IMR-90 (cell line): Measurements from ENCODE around the gene IQCK. TPM values are rescaled to one million over a fixed set of nuclear protein-coding genes. Genes with fewer than 3 reads are reported as not detected.
A peak's percentile ranks its signal among the peaks of the same experiment; 100 is the strongest.

Source experiments
- ATAC-seq: fragments of 200-7000 bp; cut with Tn5 transposase; 2 replicates; pipeline ENCODE4 v1.9.1; 2020; ENCODE audit warnings: low read depth, mild to moderate bottlenecking, moderate library complexity
- BruUV-seq: library from RNA; stranded (reverse); fragments of 400-500 nt; replicated peaks from 2 replicates; lab custom pipeline; 2021; lab: Mats Ljungman, UMichigan
- CTCF ChIA-PET: fragments of 300-600 bp; formaldehyde crosslinking; extraction: SDS; loops from one replicate; lab custom pipeline; 2021; ENCODE audit warnings: antibody characterized with exemption; lab: Yijun Ruan, JAX
- POLR2A ChIA-PET: fragments of 300-600 bp; sonication (Branson Sonifier 250); formaldehyde crosslinking; loops from one replicate; lab custom pipeline; 2022; ENCODE audit warnings: antibody characterized with exemption; ENCODE audit not compliant: unreplicated experiment; lab: Charles Lee
- DNase-seq: peaks from one replicate; pipeline ENCODE4 v3.0.0; 2013
- H2AFZ ChIP-seq: replicated peaks from 2 replicates; pipeline ENCODE3; 2013; ENCODE audit warnings: low read length, mild to moderate bottlenecking; ENCODE audit not compliant: poor library complexity
- H2AK5ac ChIP-seq: 2 replicates; pipeline ENCODE4 v1.6.1; 2013; ENCODE audit warnings: low read depth, low read length, inconsistent platforms
- H2AK9ac ChIP-seq: replicated peaks from 2 replicates; pipeline ENCODE3; 2013; ENCODE audit warnings: mild to moderate bottlenecking, low read depth, low read length, moderate library complexity; ENCODE audit not compliant: poor library complexity
- H2BK120ac ChIP-seq: 2 replicates; pipeline ENCODE4 v1.6.1; 2013; ENCODE audit warnings: low read depth, low read length, inconsistent platforms
- H2BK15ac ChIP-seq: 3 replicates; pipeline ENCODE4 v1.6.1; 2013; ENCODE audit warnings: low read depth, low read length, inconsistent platforms
- H2BK20ac ChIP-seq: 2 replicates; pipeline ENCODE4 v1.6.1; 2013; ENCODE audit warnings: low read depth, mild to moderate bottlenecking, inconsistent platforms, low read length, moderate library complexity
- H2BK5ac ChIP-seq: 2 replicates; pipeline ENCODE4 v1.6.1; 2013; ENCODE audit warnings: mild to moderate bottlenecking, low read depth, low read length, inconsistent platforms; ENCODE audit not compliant: poor library complexity, severe bottlenecking
- H3K14ac ChIP-seq: replicated peaks from 2 replicates; pipeline ENCODE4 v1.6.1; 2013; ENCODE audit warnings: low read depth, low read length, inconsistent platforms
- H3K18ac ChIP-seq: 2 replicates; pipeline ENCODE4 v1.6.1; 2013; ENCODE audit warnings: low read depth, low read length, control low read depth
- H3K23ac ChIP-seq: 2 replicates; pipeline ENCODE4 v1.6.1; 2013; ENCODE audit warnings: low read depth, low read length, inconsistent platforms
- H3K27ac ChIP-seq: 2 replicates; pipeline ENCODE4 v1.5.1; 2013; ENCODE audit warnings: mild to moderate bottlenecking, control low read depth, low read length; ENCODE audit not compliant: insufficient read depth
- H3K27me3 ChIP-seq: 2 replicates; pipeline ENCODE4 v1.6.1; 2013; ENCODE audit warnings: low read length; ENCODE audit not compliant: control insufficient read depth, insufficient read depth
- H3K36me3 ChIP-seq: 2 replicates; pipeline ENCODE4 v1.6.1; 2013; ENCODE audit warnings: low read length, mixed read lengths; ENCODE audit not compliant: control insufficient read depth, insufficient read depth
- H3K4ac ChIP-seq: 2 replicates; pipeline ENCODE4 v1.6.1; 2013; ENCODE audit warnings: low read depth, low read length, inconsistent platforms
- H3K4me1 ChIP-seq: 2 replicates; pipeline ENCODE4 v1.6.1; 2013; ENCODE audit warnings: low read length, mixed read lengths; ENCODE audit not compliant: control insufficient read depth, insufficient read depth
- H3K4me2 ChIP-seq: 2 replicates; pipeline ENCODE4 v1.6.1; 2013; ENCODE audit warnings: low read depth, mild to moderate bottlenecking, control low read depth, low read length, moderate library complexity
- H3K4me3 ChIP-seq: 2 replicates; pipeline ENCODE4 v1.5.1; 2013; ENCODE audit warnings: low read depth, mild to moderate bottlenecking, control low read depth, low read length, moderate library complexity; ENCODE audit not compliant: insufficient read depth
- H3K56ac ChIP-seq: 2 replicates; pipeline ENCODE4 v1.6.1; 2013; ENCODE audit warnings: low read length, inconsistent platforms; ENCODE audit not compliant: insufficient read depth; ENCODE audit errors: extremely low read depth
- H3K79me1 ChIP-seq, 2 experiments: 2 replicates each; pipeline ENCODE4 v1.6.1; 2013; ENCODE audit warnings: low read length in 2 of 2, inconsistent platforms in 1 of 2, low read depth in 1 of 2
- H3K9ac ChIP-seq: 2 replicates; pipeline ENCODE4 v1.6.1; 2013; ENCODE audit warnings: low read depth, low read length, control low read depth
- H3K9me1 ChIP-seq: 2 replicates; pipeline ENCODE4 v1.6.1; 2013; ENCODE audit warnings: low read length, inconsistent platforms; ENCODE audit not compliant: insufficient read depth
- H3K9me3 ChIP-seq: 2 replicates; pipeline ENCODE4 v1.6.1; 2013; ENCODE audit warnings: low read length; ENCODE audit not compliant: control insufficient read depth, insufficient read depth
- H4K20me1 ChIP-seq: 2 replicates; pipeline ENCODE4 v1.6.1; 2013; ENCODE audit warnings: low read length, inconsistent platforms; ENCODE audit not compliant: insufficient read depth
- H4K5ac ChIP-seq: 2 replicates; pipeline ENCODE4 v1.6.1; 2013; ENCODE audit warnings: mild to moderate bottlenecking, low read depth, low read length, control low read depth
- H4K8ac ChIP-seq, 2 experiments: 2 replicates each; pipeline ENCODE4 v1.6.1; 2013; ENCODE audit warnings: low read depth in 2 of 2, low read length in 2 of 2, control low read depth in 1 of 2, inconsistent platforms in 1 of 2
- H4K91ac ChIP-seq: 2 replicates; pipeline ENCODE4 v1.6.1; 2013; ENCODE audit warnings: low read depth, low read length, inconsistent platforms; ENCODE audit not compliant: insufficient read depth
- BHLHE40 ChIP-seq: fragments of 150-350 bp; IDR thresholded peaks from 2 replicates; pipeline ENCODE4 v1.6.1; 2016; ENCODE audit warnings: mild to moderate bottlenecking, low read depth, low read length
- CEBPB ChIP-seq: IDR thresholded peaks from 2 replicates; pipeline ENCODE4 v1.6.1; 2012; ENCODE audit warnings: low read depth, low read length, improper control_type of control experiment
- CHD1 ChIP-seq: IDR thresholded peaks from 2 replicates; pipeline ENCODE4 v1.6.1; 2012; ENCODE audit warnings: low read depth, low read length, improper control_type of control experiment
- CTCF ChIP-seq: conservative IDR thresholded peaks from 2 replicates; pipeline ENCODE4 v1.5.1; 2012; ENCODE audit warnings: mild to moderate bottlenecking, low read depth, low read length, improper control_type of control experiment
- FOS ChIP-seq: fragments of 150-350 bp; IDR thresholded peaks from 2 replicates; pipeline ENCODE4 v1.6.1; 2016; ENCODE audit warnings: low read depth, low read length
- MAFK ChIP-seq: IDR thresholded peaks from 2 replicates; pipeline ENCODE4 v1.6.1; 2012; ENCODE audit warnings: low read depth, low read length, improper control_type of control experiment
- MAZ ChIP-seq: IDR thresholded peaks from 2 replicates; pipeline ENCODE4 v1.6.1; 2012; ENCODE audit warnings: low read depth, mild to moderate bottlenecking, low read length, improper control_type of control experiment, moderate library complexity, borderline replicate concordance
- MXI1 ChIP-seq: IDR thresholded peaks from 2 replicates; pipeline ENCODE4 v1.6.1; 2012; ENCODE audit warnings: low read depth, mild to moderate bottlenecking, low read length, moderate library complexity, borderline replicate concordance
- NFE2L2 ChIP-seq: fragments of 150-350 bp; IDR thresholded peaks from 2 replicates; pipeline ENCODE4 v1.6.1; 2016; ENCODE audit warnings: low read depth, mild to moderate bottlenecking, low read length
- POLR2A ChIP-seq: IDR thresholded peaks from 2 replicates; pipeline ENCODE4 v1.6.1; 2012; ENCODE audit warnings: mild to moderate bottlenecking, low read depth, low read length
- RAD21 ChIP-seq: IDR thresholded peaks from 2 replicates; pipeline ENCODE4 v1.6.1; 2012; ENCODE audit warnings: low read length, improper control_type of control experiment
- RCOR1 ChIP-seq: IDR thresholded peaks from 2 replicates; pipeline ENCODE4 v1.6.1; 2012; ENCODE audit warnings: mild to moderate bottlenecking, low read length, improper control_type of control experiment; ENCODE audit not compliant: insufficient replicate concordance
- RFX5 ChIP-seq: IDR thresholded peaks from 2 replicates; pipeline ENCODE4 v1.8.0; 2012; ENCODE audit warnings: low read depth, mild to moderate bottlenecking, low read length, moderate library complexity
- SMC3 ChIP-seq: fragments of 150-350 bp; IDR thresholded peaks from 2 replicates; pipeline ENCODE4 v1.6.1; 2016; ENCODE audit warnings: low read depth, mild to moderate bottlenecking, antibody characterized with exemption, low read length, moderate library complexity
- USF2 ChIP-seq: fragments of 150-350 bp; IDR thresholded peaks from 2 replicates; pipeline ENCODE4 v1.6.1; 2017; ENCODE audit warnings: mild to moderate bottlenecking, antibody characterized with exemption, low read length, low read depth
- WGBS, 2 experiments: methylation state at CpG; one replicate each; pipeline versions ENCODE4 v1.1.5 to v1.1.7; 2013; ENCODE audit warnings: missing lambda C conversion rate in 2 of 2; ENCODE audit not compliant: insufficient read length in 1 of 2; ENCODE audit errors: extremely low coverage in 2 of 2; 5-methylcytosine and 5-hydroxymethylcytosine counted together
- dilution Hi-C: fragments of 300-500 bp; cut with HindIII; formaldehyde crosslinking; loops from one replicate; pipeline ENCODE4 v1.14.3; 2018; ENCODE audit warnings: low sequenced_read_pairs; ENCODE audit not compliant: unreplicated experiment
- in situ Hi-C: fragments of 300-500 bp; cut with MboI; formaldehyde crosslinking; loops from 3 replicates; pipeline ENCODE4 v1.14.3; 2019; ENCODE audit warnings: low sequenced_read_pairs, inconsistent platforms, mixed read lengths
- intact Hi-C: fragments of 100-400 bp; cut with micrococcal nuclease; formaldehyde crosslinking; loops from 2 replicates; pipeline ENCODE4 v1.10.0; 2022
- polyA plus RNA-seq, 3 experiments: library from polyadenylated mRNA; depleted of rRNA; stranded (reverse); fragments of >200 nt; gene quantifications; 2 replicates each; pipeline ENCODE4 v1.2.3, GENCODE V29; 2012; ENCODE audit warnings: low replicate concordance in 1 of 3
- total RNA-seq: library from RNA; depleted of rRNA; stranded (reverse); fragments of >200 nt; gene quantifications from 2 replicates; pipeline ENCODE4 v1.2.3, GENCODE V29; 2012
- TF ChIP-seq, protein P1 (sequence below): fragments of 150-350 bp; IDR thresholded peaks from 2 replicates; pipeline ENCODE4 v1.6.1; 2016; ENCODE audit warnings: low read depth, mild to moderate bottlenecking, low read length, moderate library complexity, borderline replicate concordance

The IQCK gene
- total and polyA plus RNA-seq, 2 of the 4 experiments (the other 2 are of a cell fraction) = 4.1 to 5.4 TPM

GRCh38 chr16:19879241-19879792, 161.2 kb downstream of the IQCK start:
- in situ Hi-C loops (loop anchor here (25.0 kb wide), 1 partner anchor 767 kb away; the partner anchor contains the start of gene ITPRIPL2), intact Hi-C loops (no loop called here), dilution Hi-C loops (loop anchor here (25.0 kb wide), 1 partner anchor 267 kb away; no protein-coding TSS in a partner anchor)
- no peak overlapping the region for H3K27ac ChIP-seq
- ATAC-seq (no peak), DNase-seq (peak; percentile 68)
- H3K27me3 ChIP-seq = peaks cover 7% of the 10 kb centered on the region
- H3K4ac ChIP-seq = no peak overlapping the region
- no peak for TF ChIP-seq USF2
- no peak for TF ChIP-seq MAZ
- no peak for TF ChIP-seq NFE2L2
- TF ChIP-seq MAFK = no peak
- TF ChIP-seq SMC3 = no peak
- TF ChIP-seq POLR2A = no peak
- no peak for TF ChIP-seq RFX5
- no peak for TF ChIP-seq RAD21
- TF ChIP-seq BHLHE40 = no peak
- TF ChIP-seq RCOR1 = no peak
- TF ChIP-seq MXI1 = no peak
- TF ChIP-seq, protein P1, sequence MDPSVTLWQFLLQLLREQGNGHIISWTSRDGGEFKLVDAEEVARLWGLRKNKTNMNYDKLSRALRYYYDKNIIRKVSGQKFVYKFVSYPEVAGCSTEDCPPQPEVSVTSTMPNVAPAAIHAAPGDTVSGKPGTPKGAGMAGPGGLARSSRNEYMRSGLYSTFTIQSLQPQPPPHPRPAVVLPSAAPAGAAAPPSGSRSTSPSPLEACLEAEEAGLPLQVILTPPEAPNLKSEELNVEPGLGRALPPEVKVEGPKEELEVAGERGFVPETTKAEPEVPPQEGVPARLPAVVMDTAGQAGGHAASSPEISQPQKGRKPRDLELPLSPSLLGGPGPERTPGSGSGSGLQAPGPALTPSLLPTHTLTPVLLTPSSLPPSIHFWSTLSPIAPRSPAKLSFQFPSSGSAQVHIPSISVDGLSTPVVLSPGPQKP = no peak
- no peak for TF ChIP-seq CEBPB
- TF ChIP-seq CTCF = no peak
- TF ChIP-seq FOS = no peak
- no peak for TF ChIP-seq CHD1
- H4K20me1 ChIP-seq = no peaks in the 10 kb centered on the region
- CTCF ChIA-PET = no interaction called here
- H2BK5ac ChIP-seq = no peak overlapping the region
- no peaks in the 10 kb centered on the region for H3K9me3 ChIP-seq
- peaks cover 0 to 8% of the 10 kb centered on the region in 2 experiments; a peak in 1 of 4 replicates for H3K79me1 ChIP-seq
- no CpG with 5 or more reads among the region's 13 CpGs for WGBS, 2 experiments
- no peak overlapping the region for H3K23ac ChIP-seq
- H3K36me3 ChIP-seq = no peaks in the 10 kb centered on the region
- H3K9me1 ChIP-seq = peaks cover 3% of the 10 kb centered on the region
- no peak overlapping the region for H3K14ac ChIP-seq
- H2BK20ac ChIP-seq = no peak overlapping the region
- H2AK9ac ChIP-seq = no peak overlapping the region
- H3K18ac ChIP-seq = no peak overlapping the region
- no peak overlapping the region for H4K5ac ChIP-seq
- H2AK5ac ChIP-seq = no peak overlapping the region
- POLR2A ChIA-PET = no interaction called here
- no peak overlapping the region for H3K4me3 ChIP-seq
- no peak overlapping the region for H2AFZ ChIP-seq
- no peak overlapping the region for H4K8ac ChIP-seq
- H3K9ac ChIP-seq = no peak overlapping the region
- H2BK120ac ChIP-seq = no peak overlapping the region
- no TSS peak for BruUV-seq
- no peak overlapping the region for H3K4me2 ChIP-seq
- no peak overlapping the region for H4K91ac ChIP-seq
- H3K4me1 ChIP-seq = peaks cover 2% of the 10 kb centered on the region; the same call in 1 of the 2 replicates
- no peak overlapping the region for H2BK15ac ChIP-seq
- H3K56ac ChIP-seq = no peak overlapping the region
